Lower lobe of right lung (tissue), 2 donors: ENCODE data around the gene FGF5. TPM values are rescaled to one million over a fixed set of nuclear protein-coding genes. Genes with fewer than 3 reads are reported as not detected.
"Not testable (repeated sequence)": the region's sequence is repeated elsewhere in the genome, so short reads cannot be mapped to it uniquely, and the experiment has no call there.

Source experiments
- ATAC-seq, 2 donors: fragments of 200-7000 bp; cut with Tn5 transposase; one replicate each; pipeline ENCODE4 v1.9.1; 2020 to 2022; ENCODE audit warnings: mild to moderate bottlenecking in 2 of 2, moderate library complexity in 2 of 2
- DNase-seq: peaks from one replicate; pipeline ENCODE4 v3.0.0-alpha.2; 2020
- H3K27ac ChIP-seq: fragments of 200-600 bp; one replicate; pipeline ENCODE4 v1.8.0; 2022
- H3K27me3 ChIP-seq: fragments of 200-600 bp; one replicate; pipeline ENCODE4 v1.8.0; 2022; ENCODE audit warnings: low read depth
- H3K36me3 ChIP-seq: fragments of 200-600 bp; one replicate; pipeline ENCODE4 v1.8.0; 2022; ENCODE audit warnings: mild to moderate bottlenecking
- H3K4me1 ChIP-seq: fragments of 200-600 bp; one replicate; pipeline ENCODE4 v1.8.0; 2022
- H3K4me3 ChIP-seq: fragments of 200-600 bp; one replicate; pipeline ENCODE4 v1.8.0; 2022; ENCODE audit warnings: mild to moderate bottlenecking
- H3K9me3 ChIP-seq: fragments of 200-600 bp; one replicate; pipeline ENCODE4 v1.8.0; 2022
- CTCF ChIP-seq: fragments of 200-600 bp; IDR thresholded peaks from one replicate; pipeline ENCODE4 v1.8.0; 2022; ENCODE audit warnings: antibody characterized with exemption, mild to moderate bottlenecking
- intact Hi-C: fragments of 100-400 bp; cut with DNase I; formaldehyde crosslinking; loops from one replicate; pipeline ENCODE4 v1.11.0; 2022
- total RNA-seq: library from RNA; stranded (reverse); fragmentation: NEBNext Ultra II Directional; extraction: Animal tissue kit (Norgen Biotek cat#: 25700); gene quantifications from one replicate; pipeline ENCODE4 v1.2.1, GENCODE V29; 2021
- donor health status: DM: no; HTN: yes; CAD: no; lungs with severe emphysema.

The FGF5 gene
- total RNA-seq, 1 donor from 2014 or later = not detected

- Histone ChIP-seq H3K36me3 (no peaks in the 10 kb centered on the region), H3K27ac (no peak overlapping the region), H3K27me3 (peaks cover 7% of the 10 kb centered on the region), H3K9me3 (no peaks in the 10 kb centered on the region), H3K4me1 (no peaks in the 10 kb centered on the region), H3K4me3 (no peak overlapping the region)
- DNase-seq = no peak
- TF ChIP-seq CTCF = no peak
- no peak for ATAC-seq
- intact Hi-C loops = no loop called here
Observed at GRCh38 chr4:80240976-80241375, 25.5 kb upstream of the FGF5 start.

- ATAC-seq = no peak
- no peak for DNase-seq
- Histone ChIP-seq H3K4me1 (no peaks in the 10 kb centered on the region), H3K36me3 (no peaks in the 10 kb centered on the region), H3K27me3 (no peaks in the 10 kb centered on the region), H3K27ac (no peak overlapping the region), H3K9me3 (no peaks in the 10 kb centered on the region), H3K4me3 (no peak overlapping the region)
- no peak for TF ChIP-seq CTCF
- intact Hi-C loops = no loop called here
Observed at GRCh38 chr4:80243274-80244018, 23.0 kb upstream of the FGF5 start.

- H3K9me3 ChIP-seq, intact Hi-C loops, H3K36me3 ChIP-seq, ATAC-seq, H3K27me3 ChIP-seq, H3K4me1 ChIP-seq, H3K27ac ChIP-seq, H3K4me3 ChIP-seq, DNase-seq: not testable (repeated sequence)
Observed at GRCh38 chr4:80247484-80247883, 19.0 kb upstream of the FGF5 start.

- ATAC-seq (no peak), DNase-seq (no peak)
- Histone ChIP-seq H3K27ac (no peak overlapping the region), H3K4me3 (no peak overlapping the region), H3K27me3 (no peaks in the 10 kb centered on the region), H3K9me3 (no peaks in the 10 kb centered on the region), H3K4me1 (no peaks in the 10 kb centered on the region), H3K36me3 (no peaks in the 10 kb centered on the region)
- intact Hi-C loops = no loop called here
- TF ChIP-seq CTCF = no peak
Observed at GRCh38 chr4:80249144-80249543, 17.3 kb upstream of the FGF5 start.

- Histone ChIP-seq H3K36me3 (no peaks in the 10 kb centered on the region), H3K4me3 (no peak overlapping the region), H3K9me3 (no peaks in the 10 kb centered on the region), H3K27ac (no peak overlapping the region), H3K27me3 (no peaks in the 10 kb centered on the region), H3K4me1 (no peaks in the 10 kb centered on the region)
- no peak for ATAC-seq
- no peak for DNase-seq
- intact Hi-C loops = no loop called here
- TF ChIP-seq CTCF = no peak
Observed at GRCh38 chr4:80252427-80252826, 14.0 kb upstream of the FGF5 start.

GRCh38 chr4:80252953-80253352, 13.5 kb upstream of the FGF5 start:
- no peaks in the 10 kb centered on the region for H3K36me3 ChIP-seq
- intact Hi-C loops = no loop called here
- H3K4me3 ChIP-seq = no peak overlapping the region
- TF ChIP-seq CTCF = no peak
- no peaks in the 10 kb centered on the region for H3K27me3 ChIP-seq
- DNase-seq (no peak), ATAC-seq (no peak)
- no peaks in the 10 kb centered on the region for H3K9me3 ChIP-seq
- H3K27ac ChIP-seq = no peak overlapping the region
- H3K4me1 ChIP-seq = no peaks in the 10 kb centered on the region
